ENCODE data around the gene MROH2A.

DNA sequence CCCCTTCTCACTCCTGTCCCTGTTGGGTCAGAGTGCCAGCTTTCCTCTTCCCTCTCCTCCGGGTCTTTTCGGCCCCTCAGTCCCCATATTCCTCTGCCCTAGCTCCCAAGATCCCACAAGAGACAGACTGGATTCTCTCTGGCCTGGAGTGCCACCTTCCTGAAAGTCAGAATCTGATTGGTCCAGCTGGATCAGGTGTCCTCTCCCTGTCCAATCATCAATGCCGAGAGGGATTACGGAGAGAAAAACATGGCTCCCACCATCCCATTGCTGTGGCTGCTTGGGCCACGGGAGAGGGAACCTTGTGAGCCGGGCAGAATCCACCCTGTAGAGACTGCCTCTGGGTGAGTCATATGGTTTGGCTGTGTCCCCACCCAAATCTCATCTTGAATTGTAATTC is 2.7 kb upstream of the MROH2A start:
- TF ChIP-seq REST (IDR thresholded peaks at IDR 0.05; ENCODE audit: insufficient read depth in 1 of 2, low read depth in 2 of 2, low read length in 2 of 2) (no peak), SIN3A (IDR thresholded peaks at IDR 0.05; ENCODE audit: borderline replicate concordance, insufficient read depth, low read length) (no peak), POLR2AphosphoS5 (IDR thresholded peaks at IDR 0.05; ENCODE audit: low read depth, low read length) (no peak), TAF1 (IDR thresholded peaks at IDR 0.05; ENCODE audit: borderline replicate concordance, insufficient read depth, low read length) (no peak), FOXP2 (optimal IDR thresholded peaks at IDR 0.05; ENCODE audit: borderline replicate concordance, extremely low read depth, extremely low read length, insufficient read depth) (no peak)
